Measurements from ENCODE around the gene BACH2.

- TF ChIP-seq CTCF (IDR thresholded peaks at IDR 0.05 in 2 of 3, conservative IDR thresholded peaks at IDR 0.05 in 1 of 3; ENCODE audit: borderline replicate concordance in 1 of 3, insufficient read depth in 1 of 3, low read depth in 2 of 3, low read length in 2 of 3) (no peak), RAD21 (IDR thresholded peaks at IDR 0.05; ENCODE audit: low read depth) (no peak), POLR2A (IDR thresholded peaks at IDR 0.05; ENCODE audit: borderline replicate concordance, extremely low read depth, insufficient read depth, insufficient read length) (no peak), EZH2 (IDR thresholded peaks at IDR 0.05) (no peak), SRF (IDR thresholded peaks at IDR 0.05; ENCODE audit: low read depth) (no peak)
Measured at GRCh38 chr6:90195094-90195829, 101.4 kb downstream of the BACH2 start.

Data from HCT116 (cell line).